ENCODE data around the gene AIM2.

- TF ChIP-seq CTCF (IDR thresholded peaks at IDR 0.05) (no peak), POLR2A (IDR thresholded peaks at IDR 0.05) (no peak)
These were observed 14.0 kb upstream of the AIM2 start for GRCh38 chr1:159090286-159091179.
